GM19351 (cell line): ENCODE measurements around the gene RTN4RL1.

Experiments used
- ATAC-seq: cut with Tn5 transposase; IDR thresholded peaks from one replicate; pipeline ENCODE4 v1.9.1; 2021; ENCODE audit warnings: mild to moderate bottlenecking, moderate library complexity; ENCODE audit not compliant: unreplicated experiment

The RTN4RL1 gene

GRCh38 chr17:2048805-2049204, 23.7 kb upstream of the RTN4RL1 start:
- ATAC-seq, result no peak

- ATAC-seq, result no peak
These were observed 22.5 kb upstream of the RTN4RL1 start for GRCh38 chr17:2047590-2047989.

- no peak for ATAC-seq
These were observed 19.2 kb upstream of the RTN4RL1 start for GRCh38 chr17:2044263-2044894.

GRCh38 chr17:2043785-2044184, 18.7 kb upstream of the RTN4RL1 start:
- no peak for ATAC-seq

- no peak for ATAC-seq
These were observed 17.8 kb upstream of the RTN4RL1 start for GRCh38 chr17:2042933-2043332.

- ATAC-seq, result no peak
These were observed 17.3 kb upstream of the RTN4RL1 start for GRCh38 chr17:2042390-2042847.

- ATAC-seq, result peak; percentile 92
These were observed 16.6 kb upstream of the RTN4RL1 start, which contains the start of gene OVCA2 for GRCh38 chr17:2041561-2042389. Gene OVCA2 (plus strand): TSS chr17:2042022. CDS start chr17:2042048, 26 bp downstream.

GRCh38 chr17:2040942-2041560, 15.9 kb upstream of the RTN4RL1 start:
- ATAC-seq, result no peak

- ATAC-seq, result no peak
These were observed 15.2 kb upstream of the RTN4RL1 start for GRCh38 chr17:2040219-2040827.

- no peak for ATAC-seq
These were observed 12.0 kb upstream of the RTN4RL1 start for GRCh38 chr17:2037155-2037554.

GRCh38 chr17:2035541-2036488, 10.7 kb upstream of the RTN4RL1 start:
- ATAC-seq, result no peak

GRCh38 chr17:2034806-2035540, 9.8 kb upstream of the RTN4RL1 start:
- ATAC-seq, result no peak

- ATAC-seq, result no peak
These were observed 9.0 kb upstream of the RTN4RL1 start for GRCh38 chr17:2034157-2034556.

- ATAC-seq, result no peak
These were observed 8.0 kb upstream of the RTN4RL1 start for GRCh38 chr17:2033153-2033552.

GRCh38 chr17:2030779-2031163, 5.6 kb upstream of the RTN4RL1 start:
- peak; percentile 25 for ATAC-seq

- peak; percentile 83 for ATAC-seq
These were observed 5.0 kb upstream of the RTN4RL1 start, which contains the start of gene DPH1 for GRCh38 chr17:2029911-2030778. Gene DPH1 (plus strand): TSS chr17:2030153. CDS start chr17:2030170, 17 bp downstream.

- no peak for ATAC-seq
These were observed 3.6 kb upstream of the RTN4RL1 start for GRCh38 chr17:2028737-2029136.

GRCh38 chr17:2028234-2028614, 3.1 kb upstream of the RTN4RL1 start:
- ATAC-seq, result no peak
